NCI-H146 treated with DMSO at 0.1 percent for 48 hours (cell line): ENCODE measurements around the gene PRR14L.

Experiments
- DNase-seq: peaks from one replicate; lab custom pipeline; 2025; ENCODE audit not compliant: unreplicated experiment; lab: John Stamatoyannopoulos, UW

Gene PRR14L

DNA sequence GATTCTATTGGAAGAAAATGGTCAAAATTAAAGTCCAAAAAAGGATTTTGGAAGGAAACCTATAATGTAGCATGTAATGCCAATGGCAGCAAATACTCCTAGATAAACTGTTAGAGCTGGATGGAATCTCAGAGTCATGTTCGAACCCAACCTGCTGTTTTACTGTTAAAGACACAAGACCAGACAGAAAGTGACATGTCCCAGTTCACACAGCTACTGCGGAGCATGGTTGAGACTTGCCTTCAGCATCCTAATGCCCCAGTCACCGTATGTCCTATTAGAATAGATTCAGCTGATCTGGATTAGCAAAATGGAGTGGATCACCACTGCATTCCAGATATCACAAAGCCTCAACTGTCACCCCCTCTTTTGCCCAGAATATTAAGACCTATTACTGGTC lies 102.9 kb downstream of the PRR14L start:
- no peak for DNase-seq

DNA sequence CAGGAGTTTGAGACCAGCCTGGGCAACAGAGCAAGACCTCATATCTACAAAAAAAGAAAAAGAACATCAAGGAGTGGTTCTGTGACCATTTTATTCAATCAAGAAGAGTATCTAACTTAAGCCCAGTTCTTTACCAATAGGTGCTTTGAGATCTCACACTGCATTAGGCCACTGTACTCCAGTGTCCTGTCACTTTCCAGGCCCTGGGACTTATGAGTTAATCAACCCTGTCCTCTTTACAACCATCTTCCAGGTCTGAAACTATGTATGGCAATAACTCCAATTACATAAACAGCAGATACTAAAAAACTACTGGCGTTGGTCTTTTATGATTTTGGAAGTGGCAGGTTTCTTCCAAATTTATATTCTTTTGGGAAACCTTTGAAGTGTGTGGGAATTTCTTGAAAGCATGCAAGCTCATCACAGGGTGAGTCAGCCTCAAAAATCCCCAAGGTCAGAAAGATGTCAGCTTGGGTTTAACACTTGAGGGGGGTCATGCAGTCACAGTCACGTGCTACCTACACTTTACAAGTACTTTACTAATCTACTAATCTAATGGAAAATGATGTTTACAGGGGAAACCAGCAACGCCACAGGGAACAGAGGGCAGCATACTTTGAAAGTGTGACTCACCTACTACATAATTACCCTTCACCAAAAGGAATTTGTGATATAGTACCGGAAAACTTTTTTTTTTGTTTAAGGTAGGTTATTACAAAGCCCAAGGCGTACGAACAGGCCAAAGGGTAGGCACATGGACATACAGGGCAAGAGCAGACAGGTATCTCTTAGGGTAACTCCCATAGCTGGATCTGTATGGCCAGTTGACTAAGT lies 103.5 kb downstream of the PRR14L start:
- DNase-seq: no peak

DNA sequence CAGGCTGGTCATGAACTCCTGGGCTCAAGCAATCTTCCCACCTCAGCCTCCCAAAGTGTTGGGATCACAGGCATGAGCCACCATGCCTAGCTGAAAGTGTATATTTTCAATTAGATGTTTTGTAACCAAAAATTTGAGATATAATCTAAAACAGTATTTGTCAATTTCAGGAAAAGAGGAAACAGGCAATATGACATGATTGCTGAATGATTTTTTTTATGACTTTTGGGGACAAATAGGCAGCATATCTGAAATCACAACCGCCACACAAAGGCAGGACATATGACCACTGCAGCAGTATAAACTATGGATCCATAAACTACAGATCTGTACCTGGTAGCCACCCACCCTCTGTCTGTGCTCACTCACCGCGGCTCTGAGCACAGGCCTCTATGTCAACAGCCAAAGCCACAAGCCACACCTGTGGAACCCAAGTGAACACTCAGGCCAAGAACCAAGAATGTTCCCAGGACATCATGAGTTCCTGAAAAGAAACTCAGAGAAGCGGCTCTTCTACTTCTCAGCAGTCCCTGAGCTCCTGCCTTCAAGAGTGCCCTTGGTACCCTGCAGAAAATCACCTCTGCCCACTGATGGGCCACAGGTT lies 110.4 kb downstream of the PRR14L start:
- no peak for DNase-seq

DNA sequence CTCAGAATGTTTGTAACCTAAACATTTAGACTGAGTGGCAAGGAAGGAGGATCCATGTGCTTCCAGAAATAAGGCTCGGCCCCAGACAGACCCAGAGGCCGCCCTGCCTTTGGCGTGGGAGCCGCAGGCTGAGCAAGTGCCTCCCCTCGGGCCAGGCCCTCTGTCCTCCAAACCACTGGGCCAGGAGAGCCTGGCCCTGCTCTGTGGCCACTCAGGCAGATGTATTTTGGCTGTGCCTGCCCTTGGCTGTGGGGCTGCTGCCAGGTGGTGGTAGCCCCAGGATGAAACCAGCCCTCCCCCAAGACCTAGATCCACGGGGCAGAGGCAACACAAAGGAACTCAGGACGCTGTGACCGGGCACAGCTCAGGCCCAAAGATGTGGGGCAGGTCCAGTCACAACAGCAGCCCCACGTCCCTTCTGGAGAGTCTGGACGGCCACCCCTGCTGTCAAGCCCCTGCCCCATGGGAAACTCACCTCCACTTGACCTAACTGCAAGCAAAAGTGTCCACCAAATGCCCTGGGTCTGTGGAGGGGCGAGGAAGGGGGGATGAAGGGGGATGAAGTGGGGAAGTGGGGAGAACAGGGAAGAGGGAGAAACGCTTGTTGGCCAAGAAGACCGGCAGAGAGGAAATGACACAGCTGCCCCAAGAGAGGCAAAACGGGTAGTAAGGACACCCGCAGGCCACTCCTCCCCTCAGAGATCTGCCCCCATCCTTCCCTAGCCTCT lies 111.9 kb downstream of the PRR14L start:
- DNase-seq: no peak

DNA sequence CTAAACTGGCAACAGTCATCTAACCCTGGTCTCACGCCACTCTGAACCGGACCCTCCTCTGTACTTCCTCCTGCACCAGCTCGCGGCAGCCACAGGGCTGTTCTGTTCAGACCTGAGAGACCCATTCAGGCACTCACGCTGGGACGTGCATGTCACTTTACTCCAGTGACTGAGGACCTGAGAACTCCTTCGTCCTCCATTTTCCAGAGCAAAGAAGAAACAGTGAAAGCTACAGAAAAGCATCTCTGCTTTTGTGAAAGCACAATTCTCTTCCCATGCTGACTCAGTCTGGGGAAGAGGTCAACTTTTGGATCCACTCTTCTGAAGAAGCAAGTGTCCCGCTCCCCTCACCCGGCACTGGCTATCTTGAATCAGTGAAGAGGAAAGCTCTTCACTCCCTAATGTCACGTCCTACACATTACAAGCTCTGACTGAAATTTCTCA lies 112.5 kb downstream of the PRR14L start:
- DNase-seq: no peak

DNA sequence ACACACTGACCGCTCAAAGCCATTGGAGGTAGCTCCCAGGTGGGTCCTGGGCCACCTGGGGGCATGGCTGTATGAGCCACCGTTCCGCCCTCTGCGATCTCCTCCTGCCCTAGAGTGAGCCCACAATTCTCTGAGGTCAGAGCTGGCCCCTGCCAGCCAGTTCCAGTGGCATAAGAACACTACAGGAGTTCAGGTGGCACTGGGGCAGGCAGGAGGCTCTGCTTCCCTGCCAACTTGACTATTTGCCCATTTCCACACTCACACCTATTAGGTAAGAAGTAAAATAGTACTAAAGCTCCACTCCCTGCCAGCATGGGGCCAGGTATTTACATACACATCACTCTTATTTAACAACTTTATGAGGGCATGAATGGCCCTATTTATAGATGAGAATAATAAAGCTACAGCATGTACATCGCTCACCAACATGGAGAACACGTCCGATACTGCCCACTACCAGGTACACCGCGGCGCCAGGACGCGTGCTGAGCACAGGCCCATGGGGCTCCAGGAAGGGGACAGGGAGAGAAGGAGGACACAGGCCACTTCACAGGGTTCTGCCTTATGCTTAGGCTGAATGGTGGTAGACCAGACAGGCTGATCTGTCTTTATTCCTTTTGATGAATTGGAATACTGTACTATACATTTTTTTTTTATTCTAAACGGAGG lies 114.2 kb downstream of the PRR14L start:
- no peak for DNase-seq

DNA sequence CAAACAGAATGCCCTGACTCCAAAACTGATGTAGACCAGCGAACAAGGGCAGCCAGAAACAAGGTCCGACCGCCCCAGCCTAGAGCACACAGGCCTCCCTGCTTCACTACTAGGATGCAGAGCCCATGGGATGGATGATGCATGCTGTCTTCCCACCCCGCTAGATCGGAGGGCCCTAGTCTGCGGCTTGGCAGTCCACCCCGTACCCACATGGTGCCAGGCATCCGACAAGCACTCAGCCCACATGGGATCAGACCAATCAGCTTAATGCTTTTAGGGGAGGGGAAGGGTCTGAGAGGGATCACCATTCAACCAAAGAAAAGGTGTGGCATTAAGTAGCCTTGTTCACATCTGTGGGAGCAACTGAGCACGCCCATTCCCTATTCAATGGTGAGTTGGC lies 118.5 kb downstream of the PRR14L start:
- no peak for DNase-seq
